Measurements from ENCODE around the gene CKS1B. TPM values are rescaled to one million over a fixed set of nuclear protein-coding genes. Genes with fewer than 3 reads are reported as not detected.

Gene CKS1B
- polyA plus RNA-seq, 1 donor from 2014 or later = 29.0 TPM

DNA sequence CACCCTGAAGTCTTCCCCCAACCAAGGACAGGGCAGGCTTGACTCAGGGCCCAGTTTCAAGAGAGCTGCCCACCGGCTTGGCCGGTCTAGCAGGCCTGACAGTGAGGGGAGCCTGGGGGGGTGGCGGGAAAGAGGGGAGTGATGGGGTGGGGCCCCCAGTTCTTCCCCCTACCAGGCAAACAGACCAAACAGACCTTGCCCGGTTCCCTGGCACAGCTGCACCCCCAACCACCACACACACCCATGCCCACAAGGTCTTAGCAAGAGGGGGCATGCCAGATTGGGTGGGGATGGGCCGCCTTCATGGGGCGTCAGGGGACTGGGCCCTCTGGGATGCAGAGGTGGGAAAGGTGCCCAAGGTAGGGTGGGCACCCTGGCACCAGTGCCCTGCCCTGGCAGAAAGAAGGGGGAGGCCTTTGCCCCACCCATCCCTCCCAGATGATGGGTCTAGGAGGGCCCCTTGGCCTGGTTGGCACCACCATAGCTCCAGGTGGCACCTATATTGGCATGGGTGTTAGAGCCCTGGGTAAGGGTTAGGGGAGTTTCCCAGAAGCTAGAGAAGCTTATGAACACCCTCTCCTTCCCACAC, 37.0 kb downstream of the CKS1B start:
- Histone ChIP-seq H4K20me1 (ENCODE audit: insufficient read depth) (no peaks in the 10 kb centered on the region), H3K4me2 (ENCODE audit: low read length) (no peak overlapping the region), H3K36me3 (ENCODE audit: insufficient read depth, low read length) (no peaks in the 10 kb centered on the region), H3K9ac (ENCODE audit: low read length) (no peak overlapping the region), H3K4me3 (ENCODE audit: low read length) (no peak overlapping the region), H3F3A (ENCODE audit: insufficient read depth, low read length, poor library complexity, severe bottlenecking) (no peaks in the 10 kb centered on the region), H3K79me2 (replicated peaks; ENCODE audit: insufficient read depth, low read length) (no peaks in the 10 kb centered on the region), H3K27me3 (ENCODE audit: insufficient read depth, low read depth, low read length) (no peaks in the 10 kb centered on the region), H3K9me2 (ENCODE audit: insufficient read depth, low read length) (no peaks in the 10 kb centered on the region), H3K27ac (ENCODE audit: low read length) (no peak overlapping the region), H2AFZ (ENCODE audit: low read depth, low read length) (no peak overlapping the region), H3K9me3 (ENCODE audit: low read length) (no peaks in the 10 kb centered on the region)
- TF ChIP-seq MXI1 (conservative IDR thresholded peaks at IDR 0.05; ENCODE audit: poor library complexity, severe bottlenecking) (no peak), RAD21 (conservative IDR thresholded peaks at IDR 0.05) (no peak), EZH2 (IDR thresholded peaks at IDR 0.05; ENCODE audit: borderline replicate concordance, insufficient read depth, low read length, poor library complexity, severe bottlenecking) (no peak), EP300 (conservative IDR thresholded peaks at IDR 0.05; ENCODE audit: poor library complexity, severe bottlenecking) (no peak), POLR2AphosphoS5 (IDR thresholded peaks at IDR 0.05) (no peak), TAF1 (IDR thresholded peaks at IDR 0.05; ENCODE audit: low read depth) (no peak), SMC3 (conservative IDR thresholded peaks at IDR 0.05; ENCODE audit: poor library complexity) (no peak)
- TF ChIP-seq, protein P1, sequence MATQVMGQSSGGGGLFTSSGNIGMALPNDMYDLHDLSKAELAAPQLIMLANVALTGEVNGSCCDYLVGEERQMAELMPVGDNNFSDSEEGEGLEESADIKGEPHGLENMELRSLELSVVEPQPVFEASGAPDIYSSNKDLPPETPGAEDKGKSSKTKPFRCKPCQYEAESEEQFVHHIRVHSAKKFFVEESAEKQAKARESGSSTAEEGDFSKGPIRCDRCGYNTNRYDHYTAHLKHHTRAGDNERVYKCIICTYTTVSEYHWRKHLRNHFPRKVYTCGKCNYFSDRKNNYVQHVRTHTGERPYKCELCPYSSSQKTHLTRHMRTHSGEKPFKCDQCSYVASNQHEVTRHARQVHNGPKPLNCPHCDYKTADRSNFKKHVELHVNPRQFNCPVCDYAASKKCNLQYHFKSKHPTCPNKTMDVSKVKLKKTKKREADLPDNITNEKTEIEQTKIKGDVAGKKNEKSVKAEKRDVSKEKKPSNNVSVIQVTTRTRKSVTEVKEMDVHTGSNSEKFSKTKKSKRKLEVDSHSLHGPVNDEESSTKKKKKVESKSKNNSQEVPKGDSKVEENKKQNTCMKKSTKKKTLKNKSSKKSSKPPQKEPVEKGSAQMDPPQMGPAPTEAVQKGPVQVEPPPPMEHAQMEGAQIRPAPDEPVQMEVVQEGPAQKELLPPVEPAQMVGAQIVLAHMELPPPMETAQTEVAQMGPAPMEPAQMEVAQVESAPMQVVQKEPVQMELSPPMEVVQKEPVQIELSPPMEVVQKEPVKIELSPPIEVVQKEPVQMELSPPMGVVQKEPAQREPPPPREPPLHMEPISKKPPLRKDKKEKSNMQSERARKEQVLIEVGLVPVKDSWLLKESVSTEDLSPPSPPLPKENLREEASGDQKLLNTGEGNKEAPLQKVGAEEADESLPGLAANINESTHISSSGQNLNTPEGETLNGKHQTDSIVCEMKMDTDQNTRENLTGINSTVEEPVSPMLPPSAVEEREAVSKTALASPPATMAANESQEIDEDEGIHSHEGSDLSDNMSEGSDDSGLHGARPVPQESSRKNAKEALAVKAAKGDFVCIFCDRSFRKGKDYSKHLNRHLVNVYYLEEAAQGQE (IDR thresholded peaks at IDR 0.05; ENCODE audit: borderline replicate concordance) = no peak
- TF ChIP-seq, protein P2, sequence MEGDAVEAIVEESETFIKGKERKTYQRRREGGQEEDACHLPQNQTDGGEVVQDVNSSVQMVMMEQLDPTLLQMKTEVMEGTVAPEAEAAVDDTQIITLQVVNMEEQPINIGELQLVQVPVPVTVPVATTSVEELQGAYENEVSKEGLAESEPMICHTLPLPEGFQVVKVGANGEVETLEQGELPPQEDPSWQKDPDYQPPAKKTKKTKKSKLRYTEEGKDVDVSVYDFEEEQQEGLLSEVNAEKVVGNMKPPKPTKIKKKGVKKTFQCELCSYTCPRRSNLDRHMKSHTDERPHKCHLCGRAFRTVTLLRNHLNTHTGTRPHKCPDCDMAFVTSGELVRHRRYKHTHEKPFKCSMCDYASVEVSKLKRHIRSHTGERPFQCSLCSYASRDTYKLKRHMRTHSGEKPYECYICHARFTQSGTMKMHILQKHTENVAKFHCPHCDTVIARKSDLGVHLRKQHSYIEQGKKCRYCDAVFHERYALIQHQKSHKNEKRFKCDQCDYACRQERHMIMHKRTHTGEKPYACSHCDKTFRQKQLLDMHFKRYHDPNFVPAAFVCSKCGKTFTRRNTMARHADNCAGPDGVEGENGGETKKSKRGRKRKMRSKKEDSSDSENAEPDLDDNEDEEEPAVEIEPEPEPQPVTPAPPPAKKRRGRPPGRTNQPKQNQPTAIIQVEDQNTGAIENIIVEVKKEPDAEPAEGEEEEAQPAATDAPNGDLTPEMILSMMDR (IDR thresholded peaks at IDR 0.05; ENCODE audit: poor library complexity, severe bottlenecking) = no peak

DNA sequence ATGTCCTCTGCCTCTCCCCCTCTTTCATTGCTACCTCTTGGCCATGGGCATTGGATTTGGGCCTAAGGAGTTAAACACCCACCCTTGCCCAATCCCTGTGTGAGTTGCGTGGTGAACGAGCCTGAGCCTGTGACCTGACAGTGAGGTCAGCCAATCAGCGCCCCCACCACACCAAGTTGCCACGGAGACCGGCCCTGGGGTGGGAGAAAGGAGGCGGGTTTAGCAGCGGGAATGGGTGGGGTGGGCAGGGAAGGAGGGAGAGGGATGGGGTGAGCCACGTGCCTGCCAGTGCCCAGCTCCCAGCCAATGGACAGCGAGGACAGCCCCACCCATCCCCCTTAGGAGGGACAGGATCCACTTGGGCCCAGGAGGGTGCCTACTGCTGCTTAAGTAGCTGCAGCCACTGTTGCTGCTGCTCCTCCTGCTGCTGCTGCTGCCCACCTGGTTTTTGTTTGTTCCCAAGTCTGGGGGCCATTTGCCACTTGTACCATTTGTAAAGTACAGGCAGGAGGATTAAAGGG, 37.6 kb downstream of the CKS1B start:
- Histone ChIP-seq H3K9me2 (ENCODE audit: insufficient read depth, low read length) (no peaks in the 10 kb centered on the region), H3K27me3 (ENCODE audit: insufficient read depth, low read depth, low read length) (no peaks in the 10 kb centered on the region), H3K36me3 (ENCODE audit: insufficient read depth, low read length) (no peaks in the 10 kb centered on the region), H3K79me2 (replicated peaks; ENCODE audit: insufficient read depth, low read length) (no peaks in the 10 kb centered on the region), H3F3A (ENCODE audit: insufficient read depth, low read length, poor library complexity, severe bottlenecking) (no peaks in the 10 kb centered on the region), H3K9ac (ENCODE audit: low read length) (no peak overlapping the region), H3K4me2 (ENCODE audit: low read length) (no peak overlapping the region), H3K4me3 (ENCODE audit: low read length) (no peak overlapping the region), H2AFZ (ENCODE audit: low read depth, low read length) (no peak overlapping the region), H3K27ac (ENCODE audit: low read length) (no peak overlapping the region), H4K20me1 (ENCODE audit: insufficient read depth) (no peaks in the 10 kb centered on the region), H3K9me3 (ENCODE audit: low read length) (no peaks in the 10 kb centered on the region)
- TF ChIP-seq, protein P2 (IDR thresholded peaks at IDR 0.05; ENCODE audit: poor library complexity, severe bottlenecking) = no peak
- no peak for TF ChIP-seq MXI1 (conservative IDR thresholded peaks at IDR 0.05; ENCODE audit: poor library complexity, severe bottlenecking)
- no peak for TF ChIP-seq EP300 (conservative IDR thresholded peaks at IDR 0.05; ENCODE audit: poor library complexity, severe bottlenecking)
- no peak for TF ChIP-seq SMC3 (conservative IDR thresholded peaks at IDR 0.05; ENCODE audit: poor library complexity)
- TF ChIP-seq, protein P1 (IDR thresholded peaks at IDR 0.05; ENCODE audit: borderline replicate concordance) = no peak
- TF ChIP-seq TAF1 (IDR thresholded peaks at IDR 0.05; ENCODE audit: low read depth) = no peak
- no peak for TF ChIP-seq POLR2AphosphoS5 (IDR thresholded peaks at IDR 0.05)
- no peak for TF ChIP-seq RAD21 (conservative IDR thresholded peaks at IDR 0.05)
- TF ChIP-seq EZH2 (IDR thresholded peaks at IDR 0.05; ENCODE audit: borderline replicate concordance, insufficient read depth, low read length, poor library complexity, severe bottlenecking) = no peak
